Activated naive CD4-positive, alpha-beta T cell treated with Interleukin-2 at 50 U/mL for 16 hours (primary cell): ENCODE data around the gene RSPH6A.
A peak's percentile ranks its signal among the peaks of the same experiment; 100 is the strongest.

Experiments used
- DNase-seq: peaks from one replicate; pipeline ENCODE4 v3.0.0-alpha.2; 2020

The RSPH6A gene

DNA sequence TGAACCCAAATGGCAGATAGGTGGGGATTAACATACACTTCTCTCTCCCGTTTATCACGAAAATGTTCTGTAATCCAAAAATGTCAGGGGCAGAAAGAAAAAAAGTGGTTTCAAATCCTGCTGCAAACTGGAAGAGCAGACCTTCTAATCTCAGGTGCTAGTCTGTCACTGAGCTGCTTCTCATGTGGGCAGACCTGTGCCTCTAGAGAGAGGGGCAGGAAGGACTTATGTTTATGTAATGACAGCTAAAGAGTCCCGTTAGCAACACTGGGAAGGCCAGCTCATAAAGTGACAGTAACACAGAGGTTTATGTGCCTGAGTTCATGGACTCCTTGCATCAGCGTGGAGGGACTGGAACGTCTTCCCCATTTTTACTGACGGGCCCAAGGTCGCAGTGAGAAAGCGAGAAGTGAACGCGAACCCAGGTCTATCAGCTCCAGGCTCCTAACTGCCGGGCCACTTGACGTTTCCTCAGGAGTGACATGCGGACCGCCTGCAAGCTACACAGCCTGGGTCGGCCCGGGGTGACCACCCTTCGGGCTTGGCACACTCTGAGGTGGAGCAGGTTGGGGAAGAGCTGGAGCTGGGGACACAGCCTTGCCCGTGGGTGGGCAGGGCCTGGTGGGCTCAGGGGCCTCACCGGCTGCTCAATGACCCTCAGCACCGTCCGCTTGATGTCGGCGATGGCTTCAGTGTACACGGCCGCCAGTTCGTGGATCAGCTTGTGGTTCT is 9.6 kb upstream of the RSPH6A start:
- no peak for DNase-seq

- DNase-seq, result no peak
Observed at GRCh38 chr19:45824041-45824471, 8.9 kb upstream of the RSPH6A start.

DNA sequence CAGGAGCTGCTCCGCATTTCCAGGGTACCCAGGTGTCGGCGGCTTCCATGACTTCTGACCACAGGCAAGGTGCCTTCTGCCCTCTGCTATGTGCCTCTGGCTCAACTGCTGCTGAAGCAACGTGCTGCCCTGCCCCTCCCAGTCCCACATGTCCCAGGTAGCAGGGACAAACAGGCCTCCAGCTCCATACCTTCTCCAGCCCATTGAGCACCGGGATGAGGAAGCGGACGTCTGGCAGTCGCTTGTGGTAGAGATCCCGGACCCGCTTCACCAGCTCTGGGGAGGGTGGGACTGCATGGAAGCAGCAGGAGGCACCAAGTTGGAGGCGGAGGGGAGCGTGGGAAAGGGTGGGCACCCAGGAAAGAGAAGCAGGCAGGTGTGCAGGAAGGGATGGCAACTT is 8.1 kb upstream of the RSPH6A start:
- no peak for DNase-seq

- no peak for DNase-seq
Observed at GRCh38 chr19:45822716-45823115, 7.6 kb upstream of the RSPH6A start.

GRCh38 chr19:45821570-45821969 is 6.5 kb upstream of the RSPH6A start:
- no peak for DNase-seq

- no peak for DNase-seq
Observed at GRCh38 chr19:45821103-45821521, 6.0 kb upstream of the RSPH6A start.

- no peak for DNase-seq
Observed at GRCh38 chr19:45820413-45821102, 5.5 kb upstream of the RSPH6A start.

DNA sequence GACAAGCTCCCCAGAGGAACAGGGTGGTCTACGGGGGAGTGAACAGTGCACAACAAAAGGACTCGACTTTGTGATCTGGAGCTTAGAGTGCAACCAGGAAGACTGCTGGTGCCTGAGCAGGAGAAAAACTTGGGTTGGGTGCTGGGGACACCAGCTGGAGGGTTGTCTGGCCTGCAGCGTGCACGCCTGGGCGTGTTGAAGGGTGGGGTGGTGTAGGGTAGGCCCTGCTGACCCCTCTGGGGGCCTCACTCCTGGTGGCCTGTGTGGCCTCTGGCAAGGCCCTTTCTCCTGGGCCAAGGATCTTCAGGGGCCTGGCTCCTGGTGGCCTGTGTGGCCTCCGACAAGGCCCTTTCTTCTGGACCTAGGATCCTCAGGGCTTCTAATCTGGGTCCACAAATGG is 4.7 kb upstream of the RSPH6A start:
- DNase-seq, result no peak

DNA sequence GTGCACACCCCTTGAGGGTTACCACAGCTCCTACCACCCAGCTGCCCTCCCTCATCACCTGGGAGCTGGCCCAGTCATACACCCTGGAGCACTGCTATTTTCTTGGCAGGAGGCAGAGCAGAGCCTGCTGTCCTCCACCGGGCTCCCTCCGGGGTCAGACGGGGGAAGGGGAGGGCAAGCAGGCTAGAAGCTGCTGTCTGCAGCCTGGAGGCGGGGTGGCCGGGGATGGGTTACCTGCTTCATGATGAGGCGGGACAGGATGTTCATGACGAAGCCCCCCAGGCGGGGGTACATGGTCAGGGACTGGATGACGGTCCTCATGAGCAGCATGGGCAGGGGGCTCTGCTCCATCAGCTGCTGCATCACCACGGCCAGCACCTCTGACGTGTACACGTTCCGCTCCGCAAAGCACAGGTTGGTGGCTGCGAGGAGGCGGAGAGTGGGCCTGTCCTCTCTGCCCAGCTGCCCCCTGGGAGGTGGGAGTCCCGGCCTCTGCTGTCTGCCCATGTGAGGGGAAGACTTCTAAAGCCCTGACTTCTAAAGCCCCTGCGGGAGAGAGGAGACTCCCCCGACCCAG is 2.7 kb upstream of the RSPH6A start:
- DNase-seq, result no peak

DNA sequence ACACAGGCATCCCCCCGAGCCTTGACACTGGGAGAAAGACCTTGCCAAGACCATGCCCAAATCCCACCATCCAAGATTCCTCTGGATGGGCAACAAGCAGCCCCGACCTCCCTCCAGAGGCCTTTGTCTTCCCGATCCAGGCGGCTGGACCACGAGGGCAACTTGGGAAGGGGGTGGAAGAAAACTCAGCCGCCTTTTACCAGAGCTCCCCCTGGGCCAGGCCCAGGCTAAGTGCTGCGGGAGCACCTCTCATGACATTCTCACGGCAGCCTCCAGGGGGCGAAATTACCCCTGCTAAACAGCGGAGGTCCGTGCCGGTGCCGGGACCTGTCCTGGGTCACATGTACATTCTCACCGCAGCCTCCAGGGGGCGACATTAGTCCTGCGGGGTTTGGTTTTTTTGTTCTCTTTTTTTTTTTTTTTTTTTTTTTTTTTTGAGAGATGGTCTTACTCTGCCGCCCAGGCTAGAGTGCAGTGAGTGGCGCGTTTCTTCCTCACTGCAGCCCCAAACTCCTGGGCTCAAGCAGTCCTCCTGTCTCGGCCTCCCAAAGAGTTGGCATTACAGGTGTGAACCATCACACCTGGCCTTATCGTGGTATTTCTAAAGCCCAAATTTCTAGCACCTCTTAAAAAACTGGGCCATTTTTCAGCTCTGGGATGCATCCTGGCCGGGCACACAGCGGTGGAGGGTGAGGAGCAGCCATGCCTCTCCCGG is 2.1 kb upstream of the RSPH6A start:
- peak; percentile 96 for DNase-seq

DNA sequence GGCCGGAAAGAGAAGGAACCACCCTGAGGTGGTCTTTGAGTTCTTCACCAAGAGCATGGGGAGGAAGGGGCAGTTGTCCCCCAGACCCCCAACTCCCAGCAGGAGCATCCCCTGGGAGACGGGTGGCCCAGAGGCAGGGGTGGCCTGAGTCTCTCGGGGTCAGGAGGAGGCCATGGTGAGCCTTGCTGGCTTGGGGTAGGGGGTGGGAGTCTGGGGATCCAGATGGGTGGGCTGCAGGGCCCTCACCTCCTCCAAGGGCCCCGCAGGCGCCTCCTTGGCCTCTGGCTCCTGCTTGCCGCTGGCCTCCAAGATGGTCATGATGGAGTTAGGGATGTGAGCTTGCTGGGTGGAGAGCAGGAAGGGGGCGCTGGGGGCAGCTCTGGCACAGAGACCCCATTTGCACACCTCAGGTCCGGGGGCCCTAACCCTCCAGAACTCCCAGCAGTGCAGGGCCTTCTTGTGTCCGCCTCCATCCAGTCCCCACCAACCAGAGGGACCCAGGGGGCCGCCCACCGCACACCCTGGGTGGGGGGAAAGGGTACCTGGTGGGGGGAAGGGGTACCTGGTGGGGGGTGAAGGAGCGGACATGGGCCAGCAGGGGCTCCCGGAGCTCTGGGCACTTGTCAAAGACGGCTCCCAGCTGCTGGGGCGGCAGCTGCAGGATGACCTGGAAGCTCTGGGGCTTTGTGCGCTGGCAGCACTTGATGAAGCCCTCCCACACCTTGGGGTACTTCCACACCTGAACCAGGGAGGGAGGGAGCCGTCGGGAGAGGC is 1.3 kb upstream of the RSPH6A start:
- no peak for DNase-seq

DNA sequence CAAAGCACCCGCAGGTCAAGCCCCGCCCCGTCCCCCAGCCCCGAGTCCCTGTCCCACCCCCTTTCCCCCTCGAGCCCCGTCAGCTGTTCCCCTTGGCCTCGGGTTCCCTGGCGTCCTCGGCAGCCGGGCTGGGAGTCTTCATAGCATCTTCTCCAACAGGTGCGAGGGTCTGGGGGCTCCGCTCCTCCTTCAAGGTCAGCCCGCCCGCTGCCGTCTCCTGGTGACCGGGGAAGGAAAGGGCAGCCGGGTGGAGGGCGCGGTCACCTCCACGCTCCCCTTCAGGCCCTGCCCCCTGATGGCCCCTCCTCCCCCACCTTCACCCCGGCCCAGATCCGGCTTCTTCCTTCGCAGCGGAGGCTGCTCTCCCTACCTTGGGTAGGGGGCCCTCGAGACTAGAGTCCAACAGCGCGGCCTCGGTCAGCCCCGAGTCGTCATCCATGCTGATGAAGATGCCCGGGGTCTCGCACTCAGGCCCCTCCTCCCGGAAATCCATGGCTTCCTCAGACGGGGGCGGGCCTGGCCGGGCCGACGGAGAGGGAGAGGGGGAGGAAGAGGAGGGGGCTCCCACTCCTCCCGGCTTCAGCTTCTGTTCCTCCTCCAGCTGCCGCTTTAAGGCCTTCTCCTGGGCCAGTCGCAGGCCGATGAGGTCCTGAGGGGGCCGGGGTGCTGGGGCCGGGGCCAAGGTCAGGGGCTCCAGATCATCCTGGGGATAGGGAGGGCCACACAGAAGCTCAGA is 541 bp upstream of the RSPH6A start:
- no peak for DNase-seq

GRCh38 chr19:45814166-45814780 is 835 bp downstream of the RSPH6A start:
- no peak for DNase-seq

DNA sequence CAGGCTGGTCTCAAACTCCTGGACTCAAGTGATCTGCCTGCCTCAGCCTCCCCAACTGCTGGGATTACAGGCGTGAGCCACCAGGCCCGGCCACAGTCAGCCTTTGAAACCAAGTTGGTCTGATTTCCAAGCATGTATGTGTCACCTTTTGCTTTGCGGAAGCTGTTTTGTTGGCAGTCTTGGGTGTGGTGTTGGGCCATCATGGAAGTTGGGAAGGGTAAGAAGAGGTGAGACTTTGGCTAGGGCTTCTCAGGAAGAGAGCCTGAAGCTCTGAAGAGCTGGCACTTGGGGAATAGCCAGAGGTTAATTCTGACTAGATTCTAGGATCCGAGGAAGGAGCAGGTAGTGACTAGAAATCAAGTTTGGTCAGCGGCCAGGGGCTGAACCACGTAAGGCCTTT is 2.8 kb downstream of the RSPH6A start:
- DNase-seq, result no peak

GRCh38 chr19:45809643-45810159 is 5.4 kb downstream of the RSPH6A start:
- no peak for DNase-seq

DNA sequence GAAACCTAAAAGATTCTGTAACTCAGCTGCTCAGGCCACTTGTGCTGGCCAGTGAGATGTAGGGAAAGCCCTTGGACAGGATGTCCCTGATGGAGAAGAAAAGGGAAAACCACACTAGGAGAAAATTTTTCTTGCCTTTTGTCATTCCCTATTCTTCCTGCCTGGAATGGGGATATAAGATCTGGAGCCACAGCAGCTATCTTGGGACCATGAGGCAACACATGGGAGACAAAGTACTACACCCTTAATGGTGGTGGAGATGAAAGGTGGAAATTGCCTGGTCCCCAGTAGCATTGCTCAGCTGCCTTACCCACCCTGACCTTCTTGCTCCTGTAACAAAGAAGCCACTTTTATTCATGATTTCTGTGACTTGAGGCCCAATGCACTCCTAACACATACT is 9.4 kb downstream of the RSPH6A start:
- DNase-seq, result no peak

- no peak for DNase-seq
Observed at GRCh38 chr19:45804959-45805230, 10.2 kb downstream of the RSPH6A start.

DNA sequence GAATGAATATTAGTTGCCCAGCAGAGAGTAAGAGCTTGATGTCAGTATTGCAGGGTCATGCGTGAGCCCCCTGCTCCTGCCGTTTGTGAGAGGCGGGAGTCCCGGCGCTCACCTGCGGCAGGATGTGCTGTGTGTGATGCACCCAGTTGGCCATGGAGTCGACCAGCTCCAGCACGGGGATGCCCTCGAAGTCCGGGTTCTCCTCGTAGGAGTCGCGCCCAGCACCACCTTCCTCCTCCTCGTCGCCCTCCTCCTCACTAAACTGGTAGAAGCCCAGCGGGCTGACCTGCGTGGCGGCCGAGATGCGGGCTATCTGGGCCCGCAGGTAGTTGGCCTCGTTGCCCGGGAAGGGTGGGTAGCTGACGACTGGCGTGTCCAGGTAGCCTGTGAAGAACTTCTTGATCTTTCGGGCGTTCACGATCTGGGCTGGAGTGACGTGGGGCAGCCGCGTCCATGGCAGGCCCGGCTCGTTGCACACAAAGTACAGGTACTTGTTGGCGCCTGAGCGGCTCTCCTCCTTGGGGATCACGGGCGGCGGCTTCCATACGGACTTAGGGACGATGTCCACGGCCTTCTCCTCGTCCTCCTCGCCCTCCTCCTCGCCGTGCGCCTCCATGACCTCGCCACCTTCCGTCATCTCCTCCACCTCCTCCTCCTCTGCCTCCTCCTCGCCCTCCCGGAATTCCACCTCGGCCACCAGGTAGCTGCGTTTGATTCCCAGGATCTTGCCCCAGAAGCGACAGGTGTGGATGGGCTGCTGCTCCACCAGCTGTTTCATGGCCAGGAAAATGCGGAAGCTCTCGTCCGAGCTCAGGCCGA is 10.8 kb downstream of the RSPH6A start:
- DNase-seq, result no peak

GRCh38 chr19:45801603-45802175 is 13.4 kb downstream of the RSPH6A start:
- DNase-seq, result no peak

GRCh38 chr19:45800070-45800553 is 15.0 kb downstream of the RSPH6A start:
- no peak for DNase-seq
